Left ventricle myocardium superior (tissue), 1 donor: ENCODE measurements around the gene ARAP1. TPM values are rescaled to one million over a fixed set of nuclear protein-coding genes. Genes with fewer than 3 reads are reported as not detected.

ENCODE experiments used
- ATAC-seq: fragments of 200-7000 bp; cut with Tn5 transposase; one replicate; pipeline ENCODE4 v1.9.1; 2020; ENCODE audit warnings: mild to moderate bottlenecking, moderate library complexity
- DNase-seq: peaks from one replicate; pipeline ENCODE4 v3.0.0-alpha.2; 2020
- intact Hi-C: fragments of 100-400 bp; cut with micrococcal nuclease; formaldehyde crosslinking; loops from one replicate; pipeline ENCODE4 v1.11.0; 2022
- total RNA-seq: library from RNA; stranded (reverse); fragmentation: NEBNext Ultra II Directional; extraction: Animal tissue kit (Norgen Biotek cat#: 25700); gene quantifications from one replicate; pipeline ENCODE4 v1.2.1, GENCODE V29; 2021
- donor health status: DM: no; HTN: yes; CAD: no; lungs with severe emphysema.

ARAP1 gene
- total RNA-seq, 1 donor from 2014 or later, result 58.9 TPM

- intact Hi-C loops, result no loop called here
- DNase-seq (no peak), ATAC-seq (no peak)
Observed at GRCh38 chr11:72750086-72750485, 2.1 kb downstream of the ARAP1 start.

- no peak for DNase-seq
- no peak for ATAC-seq
- intact Hi-C loops, result no loop called here
Observed at GRCh38 chr11:72747289-72747855, 4.8 kb downstream of the ARAP1 start.

- intact Hi-C loops, result no loop called here
- ATAC-seq (no peak), DNase-seq (no peak)
Observed at GRCh38 chr11:72746821-72747220, 5.4 kb downstream of the ARAP1 start.

- intact Hi-C loops, result no loop called here
- ATAC-seq, result no peak
Observed at GRCh38 chr11:72745925-72746550, 6.2 kb downstream of the ARAP1 start.

GRCh38 chr11:72745511-72745910 is 6.7 kb downstream of the ARAP1 start:
- intact Hi-C loops, result no loop called here
- DNase-seq (no peak), ATAC-seq (no peak)

More at GRCh38 chr11:72745925-72746550, 6.2 kb downstream of the ARAP1 start:
- DNase-seq, result no peak

GRCh38 chr11:72744474-72744873 is 7.7 kb downstream of the ARAP1 start:
- ATAC-seq (no peak), DNase-seq (no peak)
- intact Hi-C loops, result no loop called here

- ATAC-seq, result no peak
- DNase-seq, result no peak
- intact Hi-C loops, result no loop called here
Observed at GRCh38 chr11:72743321-72744221, 8.6 kb downstream of the ARAP1 start.

GRCh38 chr11:72742513-72743320 is 9.5 kb downstream of the ARAP1 start:
- intact Hi-C loops, result no loop called here
- no peak for ATAC-seq
- DNase-seq, result no peak

GRCh38 chr11:72741849-72742512 is 10.2 kb downstream of the ARAP1 start:
- intact Hi-C loops, result no loop called here
- DNase-seq, result no peak
- peak; percentile 11 for ATAC-seq

- DNase-seq (no peak), ATAC-seq (peak; percentile 28)
- intact Hi-C loops, result no loop called here
Observed at GRCh38 chr11:72741429-72741833, 10.8 kb downstream of the ARAP1 start.

GRCh38 chr11:72740562-72741428 is 11.4 kb downstream of the ARAP1 start:
- DNase-seq, result no peak
- no peak for ATAC-seq
- intact Hi-C loops, result no loop called here

- DNase-seq, result no peak
- intact Hi-C loops, result no loop called here
- ATAC-seq, result no peak
Observed at GRCh38 chr11:72740060-72740424, 12.2 kb downstream of the ARAP1 start.

GRCh38 chr11:72739240-72740059 is 12.8 kb downstream of the ARAP1 start:
- ATAC-seq, result no peak
- DNase-seq, result no peak
- intact Hi-C loops, result no loop called here

- ATAC-seq (peak; percentile 15), DNase-seq (peak; percentile 55)
- intact Hi-C loops, result no loop called here
Observed at GRCh38 chr11:72738199-72739141, 13.7 kb downstream of the ARAP1 start.

GRCh38 chr11:72737336-72737735 is 14.9 kb downstream of the ARAP1 start:
- intact Hi-C loops, result no loop called here
- peak; percentile 7 for DNase-seq
- ATAC-seq, result no peak

- intact Hi-C loops, result no loop called here
- peak; percentile 65 for DNase-seq
- ATAC-seq, result peak; percentile 31
Observed at GRCh38 chr11:72736452-72737069, 15.6 kb downstream of the ARAP1 start.
